HCT116 (cell line): Measurements from ENCODE around the gene ABLIM1.

Experiments
- CEBPB ChIP-seq: IDR thresholded peaks from 2 replicates; pipeline ENCODE4 v1.6.1; 2012; ENCODE audit warnings: low read depth
- CTCF ChIP-seq, 3 experiments: fragments of 200-600 bp in 1 of 3; sonication (generic) in 1 of 3; IDR thresholded peaks in 2 of 3; conservative IDR thresholded peaks in 1 of 3; 2 replicates each; pipeline ENCODE4 v1.5.1; 2012 to 2017; ENCODE audit warnings: low read depth in 2 of 3, low read length in 2 of 3, antibody characterized with exemption in 1 of 3, borderline replicate concordance in 1 of 3, control low read depth in 1 of 3, mild to moderate bottlenecking in 1 of 3, mixed read lengths in 1 of 3, mixed run types in 1 of 3, moderate library complexity in 1 of 3; ENCODE audit not compliant: insufficient read depth in 1 of 3
- EGR1 ChIP-seq: IDR thresholded peaks from 2 replicates; pipeline ENCODE4 v1.6.1; 2012; ENCODE audit warnings: low read depth
- ELF1 ChIP-seq: IDR thresholded peaks from 2 replicates; pipeline ENCODE4 v1.6.1; 2012; ENCODE audit warnings: low read depth, borderline replicate concordance
- EZH2phosphoT487 ChIP-seq: fragments of 200-600 bp; IDR thresholded peaks from 2 replicates; pipeline ENCODE4 v1.6.1; 2018; ENCODE audit warnings: antibody characterized with exemption, borderline replicate concordance
- FOSL1 ChIP-seq: IDR thresholded peaks from 2 replicates; pipeline ENCODE4 v1.6.1; 2012; ENCODE audit warnings: low read depth
- MAX ChIP-seq: IDR thresholded peaks from 2 replicates; pipeline ENCODE4 v1.6.1; 2012
- POLR2AphosphoS5 ChIP-seq: IDR thresholded peaks from 2 replicates; pipeline ENCODE4 v1.6.1; 2011; ENCODE audit warnings: mild to moderate bottlenecking, low read depth, low read length, moderate library complexity
- SRF ChIP-seq: IDR thresholded peaks from 2 replicates; pipeline ENCODE4 v1.6.1; 2012; ENCODE audit warnings: low read depth
- YY1 ChIP-seq: IDR thresholded peaks from 2 replicates; pipeline ENCODE4 v1.6.1; 2011; ENCODE audit warnings: low read length, low read depth, moderate library complexity, mild to moderate bottlenecking; ENCODE audit not compliant: insufficient replicate concordance; ENCODE audit errors: extremely low read depth
- ZNF274 ChIP-seq: fragments of 200-500 bp; sonication (Bioruptor generic); IDR thresholded peaks from 2 replicates; pipeline ENCODE4 v1.6.1; 2014; ENCODE audit warnings: mild to moderate bottlenecking, low read depth, low read length, inconsistent platforms

- TF ChIP-seq MAX, result no peak
- no peak for TF ChIP-seq EZH2phosphoT487
- no peak for TF ChIP-seq POLR2AphosphoS5
- TF ChIP-seq YY1, result no peak
- TF ChIP-seq ELF1, result no peak
- no peak for TF ChIP-seq CTCF (IDR thresholded peaks at IDR 0.05 in 2 of 3, conservative IDR thresholded peaks at IDR 0.05 in 1 of 3; ENCODE audit: borderline replicate concordance in 1 of 3, insufficient read depth in 1 of 3, low read depth in 2 of 3, low read length in 2 of 3)
- no peak for TF ChIP-seq SRF
- no peak for TF ChIP-seq ZNF274
- TF ChIP-seq EGR1, result no peak
- TF ChIP-seq CEBPB, result no peak
- no peak for TF ChIP-seq FOSL1
Observed at GRCh38 chr10:114683593-114683992, 25.5 kb upstream of the ABLIM1 start.
